Measurements from ENCODE around the gene EYS. TPM values are rescaled to one million over a fixed set of nuclear protein-coding genes. Genes with fewer than 3 reads are reported as not detected.

Gene EYS
- total and polyA plus RNA-seq, 2 of the 8 experiments (the other 6 are each of a cell fraction or from before 2014, with no cell fraction given) = 0.05 to 0.13 TPM

DNA sequence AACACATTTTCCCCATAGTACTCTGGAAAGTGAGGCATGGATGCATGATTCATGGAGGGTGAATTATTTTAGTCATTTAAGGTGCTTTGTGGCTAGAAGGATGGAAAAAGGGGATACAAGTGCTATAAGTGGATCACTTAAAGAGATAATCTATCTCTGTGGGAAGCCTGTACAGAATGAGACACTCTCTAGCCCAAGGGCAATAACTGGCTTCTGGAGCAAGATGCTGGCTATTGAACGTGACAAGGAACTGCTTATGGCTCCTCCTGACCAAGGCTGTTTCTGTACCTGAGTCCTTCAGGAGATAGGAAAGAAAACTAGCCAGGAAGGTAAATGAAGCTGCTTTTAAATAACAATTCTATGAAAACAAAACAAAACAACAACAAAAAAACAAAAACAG is 590.7 kb downstream of the EYS start:
- no peak overlapping the region for H2BK20ac ChIP-seq (ENCODE audit: low read length)
- no peak overlapping the region for H4K5ac ChIP-seq (ENCODE audit: insufficient read length, low read depth, low read length)
- no peaks in the 10 kb centered on the region for H3K36me3 ChIP-seq (ENCODE audit: control insufficient read depth in 2 of 4, insufficient read depth in 4 of 4, low read length in 3 of 4)
- H3K23me2 ChIP-seq (ENCODE audit: low read depth, low read length) = no peaks in the 10 kb centered on the region
- H3K14ac ChIP-seq (ENCODE audit: insufficient read length) = no peak overlapping the region
- no peaks in the 10 kb centered on the region for H3K4me1 ChIP-seq (replicated peaks in 1 of 4; ENCODE audit: control insufficient read depth in 3 of 4, insufficient read depth in 4 of 4, low read length in 3 of 4)
- H4K20me1 ChIP-seq (replicated peaks in 1 of 2; ENCODE audit: control insufficient read depth in 1 of 2, insufficient read depth in 2 of 2, low read length in 2 of 2) = no peaks in the 10 kb centered on the region
- no peak overlapping the region for H2BK5ac ChIP-seq (ENCODE audit: low read depth, low read length)
- H2BK120ac ChIP-seq (replicated peaks; ENCODE audit: low read depth, low read length) = no peak overlapping the region
- ChIA-PET POLR2A (ENCODE audit: partially characterized antibody) (no interaction called here), CTCF (ENCODE audit: partially characterized antibody) (no interaction called here)
- H3K4me2 ChIP-seq (ENCODE audit: insufficient read depth in 1 of 2, low read depth in 2 of 2, low read length in 2 of 2) = no peak overlapping the region
- H3K4ac ChIP-seq (replicated peaks; ENCODE audit: insufficient read length, low read depth, low read length) = no peak overlapping the region
- WGBS, 2 experiments (ENCODE audit: extremely low coverage in 1 of 2, insufficient coverage in 1 of 2, insufficient read length in 1 of 2, insufficient replicate concordance in 2 of 2, low coverage in 1 of 2, low lambda C conversion rate in 2 of 2, missing lambda C conversion rate in 1 of 2) = 94% methylated on average over 1 of the region's 1 CpG; no CpG with 5 or more reads in 1 of the 2 experiments
- H2BK15ac ChIP-seq (ENCODE audit: low read length) = no peak overlapping the region
- no peak overlapping the region for H2AK5ac ChIP-seq (ENCODE audit: low read depth, low read length)
- no peak overlapping the region for H2BK12ac ChIP-seq (ENCODE audit: low read depth, low read length)
- H3K9me3 ChIP-seq (ENCODE audit: insufficient read depth in 2 of 2, low read depth in 1 of 2, low read length in 1 of 2) = no peaks in the 10 kb centered on the region
- H3K56ac ChIP-seq (replicated peaks; ENCODE audit: insufficient read length, low read depth, low read length) = no peak overlapping the region
- H3K27ac ChIP-seq (ENCODE audit: low read depth, low read length) = no peak overlapping the region
- no peaks in the 10 kb centered on the region for H3K79me1 ChIP-seq (ENCODE audit: low read depth, low read length)
- no peak overlapping the region for H4K91ac ChIP-seq (replicated peaks; ENCODE audit: insufficient read length, low read length)
- TF ChIP-seq RBBP5 (IDR thresholded peaks at IDR 0.05; ENCODE audit: borderline replicate concordance, low read depth, low read length) = no peak
- TF ChIP-seq, protein P1, sequence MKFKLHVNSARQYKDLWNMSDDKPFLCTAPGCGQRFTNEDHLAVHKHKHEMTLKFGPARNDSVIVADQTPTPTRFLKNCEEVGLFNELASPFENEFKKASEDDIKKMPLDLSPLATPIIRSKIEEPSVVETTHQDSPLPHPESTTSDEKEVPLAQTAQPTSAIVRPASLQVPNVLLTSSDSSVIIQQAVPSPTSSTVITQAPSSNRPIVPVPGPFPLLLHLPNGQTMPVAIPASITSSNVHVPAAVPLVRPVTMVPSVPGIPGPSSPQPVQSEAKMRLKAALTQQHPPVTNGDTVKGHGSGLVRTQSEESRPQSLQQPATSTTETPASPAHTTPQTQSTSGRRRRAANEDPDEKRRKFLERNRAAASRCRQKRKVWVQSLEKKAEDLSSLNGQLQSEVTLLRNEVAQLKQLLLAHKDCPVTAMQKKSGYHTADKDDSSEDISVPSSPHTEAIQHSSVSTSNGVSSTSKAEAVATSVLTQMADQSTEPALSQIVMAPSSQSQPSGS (IDR thresholded peaks at IDR 0.05; ENCODE audit: low read length) = no peak
- TF ChIP-seq GTF2F1 (IDR thresholded peaks at IDR 0.05; ENCODE audit: borderline replicate concordance, low read depth, low read length) = no peak
- no peak for TF ChIP-seq EGR1 (IDR thresholded peaks at IDR 0.05; ENCODE audit: borderline replicate concordance, low read depth, low read length)
- no peak overlapping the region for H3K9ac ChIP-seq (replicated peaks in 1 of 4; ENCODE audit: extremely low read depth in 1 of 4, low read depth in 3 of 4, low read length in 3 of 4)
- H3K18ac ChIP-seq (ENCODE audit: extremely low read depth, low read length) = no peak overlapping the region
- H3K79me2 ChIP-seq (ENCODE audit: control insufficient read depth in 1 of 2, insufficient read depth in 2 of 2, low read length in 2 of 2) = no peaks in the 10 kb centered on the region
- no peak overlapping the region for H2AFZ ChIP-seq (ENCODE audit: low read length)
- no peak for FAIRE-seq
- no peak for DNase-seq (ENCODE audit: low read depth in 1 of 2, low spot score in 2 of 2)
- no peak overlapping the region for H3K4me3 ChIP-seq (ENCODE audit: extremely low read depth in 1 of 4, insufficient read depth in 2 of 4, low read depth in 3 of 4, low read length in 4 of 4)
- H4K8ac ChIP-seq (ENCODE audit: extremely low read depth, insufficient read depth, low read length) = no peak overlapping the region
- H3K27me3 ChIP-seq (replicated peaks in 1 of 4; ENCODE audit: control insufficient read depth in 3 of 4, extremely low read depth in 1 of 4, insufficient read depth in 3 of 4, low read length in 3 of 4) = no peaks in the 10 kb centered on the region
- H3K23ac ChIP-seq (ENCODE audit: insufficient read length) = no peak overlapping the region

All from H1 (cell line).